ENCODE data around the gene LPP. TPM values are rescaled to one million over a fixed set of nuclear protein-coding genes. Genes with fewer than 3 reads are reported as not detected.
A peak's percentile ranks its signal among the peaks of the same experiment; 100 is the strongest.

Gene LPP
- total and polyA plus RNA-seq, 9 of the 15 experiments (the other 6 are each of a cell fraction or from before 2014, with no cell fraction given): 0.07 to 0.18 TPM; not detected in 7

GRCh38 chr3:188349351-188349901 lies 195.5 kb downstream of the LPP start:
- intact Hi-C loops (cut with micrococcal nuclease): no loop called here
- no peak overlapping the region for H2AFZ ChIP-seq (ENCODE audit: low read depth, low read length)
- POLR2A ChIA-PET: interaction anchor here (1.2 kb wide), 1 partner anchor 11 kb away, joined by 3 read pairs; no protein-coding TSS in a partner anchor
- H3K4me1 ChIP-seq (replicated peaks in 1 of 2; ENCODE audit: control insufficient read depth in 2 of 2, insufficient read depth in 2 of 2, low read length in 2 of 2): no peaks in the 10 kb centered on the region
- H3K36me3 ChIP-seq (ENCODE audit: control insufficient read depth, insufficient read depth, low read length): no peaks in the 10 kb centered on the region
- DNase-seq (ENCODE audit: extremely low read depth in 1 of 4, low spot score in 3 of 4) (peak in 1 of 4 experiments; percentile 1), ATAC-seq (no peak), FAIRE-seq (no peak)
- H3K9ac ChIP-seq (ENCODE audit: insufficient read depth in 1 of 2, low read depth in 2 of 2, low read length in 2 of 2): no peak overlapping the region
- H4K20me1 ChIP-seq (replicated peaks; ENCODE audit: control insufficient read depth, insufficient read depth, low read length): no peaks in the 10 kb centered on the region
- H3K9me1 ChIP-seq (ENCODE audit: control insufficient read depth, insufficient read depth, low read length): no peaks in the 10 kb centered on the region
- no peak for TF ChIP-seq PURB (CRISPR knock-in tag; IDR thresholded peaks at IDR 0.05; ENCODE audit: low read depth)
- no peak for TF ChIP-seq HMGXB4 (CRISPR knock-in tag; IDR thresholded peaks at IDR 0.05)
- no peak for TF ChIP-seq ZNF592 (IDR thresholded peaks at IDR 0.05)
- no peak for TF ChIP-seq NR1H2 (CRISPR knock-in tag; IDR thresholded peaks at IDR 0.05)
- no peak for TF ChIP-seq CXXC5 (CRISPR knock-in tag; IDR thresholded peaks at IDR 0.05)
- TF ChIP-seq FOXJ3 (CRISPR knock-in tag; IDR thresholded peaks at IDR 0.05): no peak
- no peak for TF ChIP-seq SMARCA5 (IDR thresholded peaks at IDR 0.05)
- TF ChIP-seq MEF2D (tag; conservative IDR thresholded peaks at IDR 0.05; ENCODE audit: low read depth): no peak
- TF ChIP-seq ARID2 (IDR thresholded peaks at IDR 0.05): no peak
- no peak for TF ChIP-seq FOS (IDR thresholded peaks at IDR 0.05; ENCODE audit: extremely low read depth, insufficient read length)
- no peak for TF ChIP-seq PBX2 (CRISPR knock-in tag; IDR thresholded peaks at IDR 0.05; ENCODE audit: low read depth)
- TF ChIP-seq PBX2 (tag; conservative IDR thresholded peaks at IDR 0.05; ENCODE audit: low read depth): no peak
- TF ChIP-seq ZNF57 (CRISPR knock-in tag; IDR thresholded peaks at IDR 0.05): no peak
- TF ChIP-seq MAFF (IDR thresholded peaks at IDR 0.05; ENCODE audit: low read length): no peak
- 0 out of 5 replicates have a peak, but pooled peaks cover 0 to 5% of the 10 kb centered on the region in 2 experiments for H3K27me3 ChIP-seq (ENCODE audit: control insufficient read depth in 2 of 2, insufficient read depth in 2 of 2, low read length in 2 of 2)
- WGBS (ENCODE audit: insufficient coverage, low coverage, missing lambda C conversion rate): 2% methylated on average over 7 of the region's 7 CpGs
- H3K79me2 ChIP-seq (ENCODE audit: control insufficient read depth, insufficient read depth, low read length): no peaks in the 10 kb centered on the region
- CTCF ChIA-PET (ENCODE audit: low intra/inter-chr PET ratio): no interaction called here
- no TSS peak for BruUV-seq (replicated peaks)
- no peak overlapping the region for H3K27ac ChIP-seq (ENCODE audit: extremely low read depth, low read depth, low read length)
- no peak overlapping the region for H3K4me3 ChIP-seq
- no peak overlapping the region for H3K4me2 ChIP-seq (ENCODE audit: insufficient read depth, low read length)
- in situ Hi-C loops (cut with MboI): no loop called here
- no peaks in the 10 kb centered on the region for H3K9me3 ChIP-seq (replicated peaks; ENCODE audit: control insufficient read depth, insufficient read depth, low read depth, low read length)

Data from K562 (cell line).